ENCODE data around the gene STIM2. TPM values are rescaled to one million over a fixed set of nuclear protein-coding genes. Genes with fewer than 3 reads are reported as not detected.

The STIM2 gene
- polyA plus RNA-seq, 1 donor (not counting 4 experiments of a cell fraction or from before 2014, with no cell fraction given): 20.7 TPM

GRCh38 chr4:26840786-26841185, 19.9 kb upstream of the STIM2 start:
- H3K27me3 ChIP-seq (ENCODE audit: control insufficient read depth, extremely low read depth, insufficient read depth, low read length): no peaks in the 10 kb centered on the region
- no peaks in the 10 kb centered on the region for H4K20me1 ChIP-seq (ENCODE audit: control insufficient read depth, extremely low read depth, insufficient read depth, low read length)
- DNase-seq (ENCODE audit: low read depth, low spot score) (no peak), FAIRE-seq (no peak)
- no peak overlapping the region for H3K27ac ChIP-seq (ENCODE audit: control insufficient read depth, insufficient read depth, low read length)
- no peak overlapping the region for H3K4me3 ChIP-seq (ENCODE audit: control insufficient read depth in 2 of 3, extremely low read depth in 1 of 3, insufficient read depth in 2 of 3, low read depth in 1 of 3, low read length in 3 of 3)
- no peaks in the 10 kb centered on the region for H3K36me3 ChIP-seq (ENCODE audit: control insufficient read depth in 2 of 2, extremely low read depth in 1 of 2, insufficient read depth in 2 of 2, low read length in 2 of 2)
- no peaks in the 10 kb centered on the region for H3K79me2 ChIP-seq (ENCODE audit: control insufficient read depth, insufficient read depth, low read length)
- H3K9ac ChIP-seq (ENCODE audit: control insufficient read depth, extremely low read depth, insufficient read depth, low read length): no peak overlapping the region
- dilution Hi-C loops (cut with MboI; ENCODE audit: extremely low pct_ligation_motif_present, low sequenced_read_pairs): no loop called here
- TF ChIP-seq EZH2 (IDR thresholded peaks at IDR 0.05; ENCODE audit: low read length): no peak
- no peak for TF ChIP-seq CTCF (optimal IDR thresholded peaks at IDR 0.05 in 1 of 3, IDR thresholded peaks at IDR 0.05 in 1 of 3, conservative IDR thresholded peaks at IDR 0.05 in 1 of 3; ENCODE audit: extremely low read depth in 1 of 3, insufficient read depth in 2 of 3, low read length in 3 of 3)
- H2AFZ ChIP-seq (ENCODE audit: control insufficient read depth, low read length): no peak overlapping the region
- no peaks in the 10 kb centered on the region for H3K4me1 ChIP-seq (ENCODE audit: control insufficient read depth, extremely low read depth, insufficient read depth, low read length)
- H3K9me1 ChIP-seq (ENCODE audit: control insufficient read depth, extremely low read depth, insufficient read depth, low read length): no peaks in the 10 kb centered on the region
- H3K4me2 ChIP-seq (ENCODE audit: control insufficient read depth, extremely low read depth, insufficient read depth, low read depth, low read length): no peak overlapping the region
- no peaks in the 10 kb centered on the region for H3K9me3 ChIP-seq (ENCODE audit: control insufficient read depth, low read depth, low read length)

GRCh38 chr4:26842911-26843310, 17.7 kb upstream of the STIM2 start:
- DNase-seq (ENCODE audit: low read depth, low spot score): no peak
- no peak overlapping the region for H3K4me3 ChIP-seq (ENCODE audit: control insufficient read depth in 2 of 3, extremely low read depth in 1 of 3, insufficient read depth in 2 of 3, low read depth in 1 of 3, low read length in 3 of 3)
- no peaks in the 10 kb centered on the region for H3K9me1 ChIP-seq (ENCODE audit: control insufficient read depth, extremely low read depth, insufficient read depth, low read length)
- no peak overlapping the region for H3K27ac ChIP-seq (ENCODE audit: control insufficient read depth, insufficient read depth, low read length)
- H2AFZ ChIP-seq (ENCODE audit: control insufficient read depth, low read length): no peak overlapping the region
- no peak for FAIRE-seq
- no peaks in the 10 kb centered on the region for H3K27me3 ChIP-seq (ENCODE audit: control insufficient read depth, extremely low read depth, insufficient read depth, low read length)
- H4K20me1 ChIP-seq (ENCODE audit: control insufficient read depth, extremely low read depth, insufficient read depth, low read length): no peaks in the 10 kb centered on the region
- no peak overlapping the region for H3K4me2 ChIP-seq (ENCODE audit: control insufficient read depth, extremely low read depth, insufficient read depth, low read depth, low read length)
- dilution Hi-C loops (cut with MboI; ENCODE audit: extremely low pct_ligation_motif_present, low sequenced_read_pairs): no loop called here
- H3K79me2 ChIP-seq (ENCODE audit: control insufficient read depth, insufficient read depth, low read length): no peaks in the 10 kb centered on the region
- no peaks in the 10 kb centered on the region for H3K36me3 ChIP-seq (ENCODE audit: control insufficient read depth in 2 of 2, extremely low read depth in 1 of 2, insufficient read depth in 2 of 2, low read length in 2 of 2)
- TF ChIP-seq EZH2 (IDR thresholded peaks at IDR 0.05; ENCODE audit: low read length): no peak
- no peak for TF ChIP-seq CTCF (optimal IDR thresholded peaks at IDR 0.05 in 1 of 3, IDR thresholded peaks at IDR 0.05 in 1 of 3, conservative IDR thresholded peaks at IDR 0.05 in 1 of 3; ENCODE audit: extremely low read depth in 1 of 3, insufficient read depth in 2 of 3, low read length in 3 of 3)
- H3K9me3 ChIP-seq (ENCODE audit: control insufficient read depth, low read depth, low read length): no peaks in the 10 kb centered on the region
- H3K9ac ChIP-seq (ENCODE audit: control insufficient read depth, extremely low read depth, insufficient read depth, low read length): no peak overlapping the region
- no peaks in the 10 kb centered on the region for H3K4me1 ChIP-seq (ENCODE audit: control insufficient read depth, extremely low read depth, insufficient read depth, low read length)

Measured in keratinocyte (primary cell).